DND-41 (cell line): ENCODE measurements around the gene ATG5.

Experiments used
- ATAC-seq: fragments of 200-7000 bp; cut with Tn5 transposase; 3 replicates; pipeline ENCODE4 v1.9.1; 2021; ENCODE audit warnings: low read depth; ENCODE audit not compliant: insufficient read depth
- DNase-seq: peaks from one replicate; pipeline ENCODE4 v3.0.0-alpha.2; 2020
- H2AFZ ChIP-seq: 2 replicates; pipeline ENCODE4 v1.6.0; 2012; ENCODE audit warnings: low read depth, low read length
- H3K27ac ChIP-seq: 2 replicates; pipeline ENCODE4 v1.5.1; 2012; ENCODE audit warnings: low read length, inconsistent platforms
- H3K27me3 ChIP-seq: fragments of 200-600 bp; sonication (generic); 2 replicates; pipeline ENCODE4 v1.6.0; 2012; ENCODE audit warnings: low read length, mild to moderate bottlenecking, inconsistent platforms; ENCODE audit not compliant: insufficient read depth, poor library complexity
- H3K36me3 ChIP-seq: 2 replicates; pipeline ENCODE4 v1.5.1; 2012; ENCODE audit warnings: low read length, inconsistent platforms; ENCODE audit not compliant: insufficient read depth
- H3K4me1 ChIP-seq: 2 replicates; pipeline ENCODE4 v1.5.1; 2012; ENCODE audit warnings: mild to moderate bottlenecking, low read length; ENCODE audit not compliant: insufficient read depth
- H3K4me2 ChIP-seq: 2 replicates; pipeline ENCODE4 v1.6.0; 2012; ENCODE audit warnings: mild to moderate bottlenecking, moderate library complexity, low read length, inconsistent platforms; ENCODE audit not compliant: insufficient read depth
- H3K4me3 ChIP-seq, 2 experiments: fragments of 200-600 bp in 1 of 2; shearing (Covaris generic) in 1 of 2; 2 replicates each; pipeline ENCODE4 v1.5.1; 2012 to 2016; ENCODE audit warnings: inconsistent platforms in 2 of 2, low read length in 2 of 2, mild to moderate bottlenecking in 2 of 2, low read depth in 1 of 2, moderate library complexity in 1 of 2
- H3K79me2 ChIP-seq: 2 replicates; pipeline ENCODE4 v1.6.0; 2012; ENCODE audit warnings: low read length, inconsistent platforms; ENCODE audit not compliant: insufficient read depth
- H3K9ac ChIP-seq: 2 replicates; pipeline ENCODE4 v1.6.0; 2012; ENCODE audit warnings: low read depth, mild to moderate bottlenecking, inconsistent platforms, low read length, moderate library complexity
- H3K9me3 ChIP-seq: 2 replicates; pipeline ENCODE4 v1.5.1; 2012; ENCODE audit warnings: low read length, moderate library complexity, mild to moderate bottlenecking, inconsistent platforms; ENCODE audit not compliant: insufficient read depth, severe bottlenecking
- H4K20me1 ChIP-seq: 2 replicates; pipeline ENCODE4 v1.6.0; 2012; ENCODE audit warnings: low read length; ENCODE audit not compliant: insufficient read depth
- EZH2 ChIP-seq: IDR thresholded peaks from 3 replicates; pipeline ENCODE4 v1.6.1; 2012; ENCODE audit warnings: borderline replicate concordance, low read depth, mild to moderate bottlenecking, moderate library complexity, low read length, inconsistent platforms; ENCODE audit not compliant: severe bottlenecking
- TF ChIP-seq, protein P1 (sequence below): IDR thresholded peaks from 2 replicates; pipeline ENCODE4 v1.5.1; 2012; ENCODE audit warnings: borderline replicate concordance, low read length, moderate library complexity, mild to moderate bottlenecking; ENCODE audit not compliant: poor library complexity, severe bottlenecking; ENCODE audit errors: extremely low read depth

The ATG5 gene

GRCh38 chr6:106247733-106248132 is 77.8 kb downstream of the ATG5 start:
- H3K36me3 ChIP-seq: peaks cover 31% of the 10 kb centered on the region
- H3K79me2 ChIP-seq: peaks cover 7% of the 10 kb centered on the region; the same call in 1 of the 2 replicates
- H3K9ac ChIP-seq: no peak overlapping the region
- H3K4me3 ChIP-seq: no peak overlapping the region
- ATAC-seq (no peak), DNase-seq (no peak)
- peaks cover 5% of the 10 kb centered on the region; the same call in 1 of the 2 replicates for H4K20me1 ChIP-seq
- no peaks in the 10 kb centered on the region for H3K4me1 ChIP-seq
- no peaks in the 10 kb centered on the region for H3K9me3 ChIP-seq
- no peak overlapping the region for H3K27ac ChIP-seq
- H3K4me2 ChIP-seq: no peak overlapping the region
- H3K27me3 ChIP-seq: no peaks in the 10 kb centered on the region
- TF ChIP-seq EZH2: no peak
- TF ChIP-seq, protein P1, sequence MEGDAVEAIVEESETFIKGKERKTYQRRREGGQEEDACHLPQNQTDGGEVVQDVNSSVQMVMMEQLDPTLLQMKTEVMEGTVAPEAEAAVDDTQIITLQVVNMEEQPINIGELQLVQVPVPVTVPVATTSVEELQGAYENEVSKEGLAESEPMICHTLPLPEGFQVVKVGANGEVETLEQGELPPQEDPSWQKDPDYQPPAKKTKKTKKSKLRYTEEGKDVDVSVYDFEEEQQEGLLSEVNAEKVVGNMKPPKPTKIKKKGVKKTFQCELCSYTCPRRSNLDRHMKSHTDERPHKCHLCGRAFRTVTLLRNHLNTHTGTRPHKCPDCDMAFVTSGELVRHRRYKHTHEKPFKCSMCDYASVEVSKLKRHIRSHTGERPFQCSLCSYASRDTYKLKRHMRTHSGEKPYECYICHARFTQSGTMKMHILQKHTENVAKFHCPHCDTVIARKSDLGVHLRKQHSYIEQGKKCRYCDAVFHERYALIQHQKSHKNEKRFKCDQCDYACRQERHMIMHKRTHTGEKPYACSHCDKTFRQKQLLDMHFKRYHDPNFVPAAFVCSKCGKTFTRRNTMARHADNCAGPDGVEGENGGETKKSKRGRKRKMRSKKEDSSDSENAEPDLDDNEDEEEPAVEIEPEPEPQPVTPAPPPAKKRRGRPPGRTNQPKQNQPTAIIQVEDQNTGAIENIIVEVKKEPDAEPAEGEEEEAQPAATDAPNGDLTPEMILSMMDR: no peak
- no peak overlapping the region for H2AFZ ChIP-seq

DNA sequence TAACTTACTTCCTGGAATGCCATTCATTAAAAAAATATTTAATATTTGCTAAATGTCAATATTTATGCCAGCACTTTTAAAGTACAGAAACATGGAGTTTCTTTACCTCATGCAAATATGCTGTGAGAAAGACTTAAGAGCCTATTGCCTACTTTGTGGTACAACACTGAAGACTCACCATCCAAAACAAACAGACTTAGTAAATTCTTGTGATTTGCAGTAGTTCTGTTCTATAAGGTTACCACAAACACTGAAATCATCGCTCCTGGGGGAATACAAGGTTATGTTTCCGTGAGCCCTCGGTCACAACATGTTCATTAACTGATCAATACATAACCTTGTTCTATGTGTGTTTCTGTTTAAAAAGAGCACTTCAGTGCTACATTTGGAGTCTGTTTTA is 78.3 kb downstream of the ATG5 start:
- peaks cover 4% of the 10 kb centered on the region; the same call in 1 of the 2 replicates for H3K79me2 ChIP-seq
- no peaks in the 10 kb centered on the region for H3K9me3 ChIP-seq
- peaks cover 34% of the 10 kb centered on the region for H3K36me3 ChIP-seq
- no peak for DNase-seq
- H3K27ac ChIP-seq: no peak overlapping the region
- H3K9ac ChIP-seq: no peak overlapping the region
- no peak overlapping the region for H3K4me2 ChIP-seq
- H3K4me1 ChIP-seq: no peaks in the 10 kb centered on the region
- TF ChIP-seq EZH2: no peak
- TF ChIP-seq, protein P1: no peak
- H4K20me1 ChIP-seq: peaks cover 5% of the 10 kb centered on the region; the same call in 1 of the 2 replicates
- no peaks in the 10 kb centered on the region for H3K27me3 ChIP-seq
- no peak overlapping the region for H2AFZ ChIP-seq
- H3K4me3 ChIP-seq: no peak overlapping the region
- ATAC-seq: no peak

- ATAC-seq: no peak
These were observed 80.6 kb downstream of the ATG5 start for GRCh38 chr6:106244931-106245330.

More at GRCh38 chr6:106244931-106245330, 80.6 kb downstream of the ATG5 start:
- no peak for TF ChIP-seq EZH2
- TF ChIP-seq, protein P1: no peak
- H3K36me3 ChIP-seq: peaks cover 48% of the 10 kb centered on the region
- no peak overlapping the region for H3K4me3 ChIP-seq
- H2AFZ ChIP-seq: no peak overlapping the region
- no peaks in the 10 kb centered on the region for H3K9me3 ChIP-seq
- 0 out of 2 replicates have a peak, but pooled peaks cover 2% of the 10 kb centered on the region for H4K20me1 ChIP-seq
- H3K27me3 ChIP-seq: no peaks in the 10 kb centered on the region
- no peak overlapping the region for H3K27ac ChIP-seq
- no peak overlapping the region for H3K4me2 ChIP-seq
- H3K79me2 ChIP-seq: no peaks in the 10 kb centered on the region
- no peak overlapping the region for H3K9ac ChIP-seq
- no peak for DNase-seq
- no peaks in the 10 kb centered on the region for H3K4me1 ChIP-seq
